ENCODE measurements around the gene SLC4A5.
"Not testable (repeated sequence)": the region's sequence is repeated elsewhere in the genome, so short reads cannot be mapped to it uniquely, and the experiment has no call there.

The SLC4A5 gene

DNA sequence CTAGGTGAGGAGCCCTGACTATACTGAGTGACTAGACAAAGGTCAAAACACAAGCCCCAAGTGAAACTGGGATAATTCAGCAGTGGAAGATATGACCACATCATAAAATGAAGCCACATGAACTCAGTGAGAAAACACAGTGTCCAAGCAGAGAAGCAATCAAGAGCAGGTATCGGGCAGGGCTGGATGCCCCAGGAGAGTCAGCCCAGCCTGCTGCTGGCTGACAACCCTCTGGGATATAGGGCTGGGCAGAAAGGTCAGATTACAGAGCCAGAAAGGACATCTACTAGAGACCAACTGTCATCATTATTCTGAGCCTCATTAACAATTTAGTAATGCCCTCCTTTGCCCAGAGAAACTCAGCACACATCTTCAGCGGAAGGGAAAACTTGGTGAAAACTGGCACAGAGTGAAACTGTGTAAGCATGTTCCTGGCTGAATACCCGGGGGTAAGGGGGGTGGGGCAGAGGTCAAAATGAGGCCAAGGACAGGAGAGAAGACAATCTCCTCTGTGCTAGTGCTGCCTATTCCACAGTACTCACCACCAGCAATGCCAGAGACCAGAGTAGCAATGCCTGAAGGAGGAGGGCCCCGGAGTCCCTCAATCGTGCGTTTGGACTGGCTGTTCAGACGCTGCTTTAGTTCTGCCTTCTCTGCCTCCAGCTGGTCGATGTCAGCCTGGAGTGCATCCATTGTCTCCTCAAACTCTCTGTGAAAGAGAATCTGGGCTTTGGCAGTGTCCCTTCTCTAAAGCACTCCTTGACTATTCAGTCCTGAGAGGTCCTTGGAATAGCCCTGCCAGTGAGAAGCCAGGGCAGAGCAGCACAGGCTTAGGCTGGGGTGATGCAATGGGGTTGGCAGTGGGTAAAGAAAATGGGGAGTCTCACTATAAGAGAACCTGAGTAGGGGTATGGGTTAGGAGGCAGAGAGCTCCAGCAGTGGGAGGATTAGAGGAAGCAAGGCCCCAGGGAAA is 21.6 kb upstream of the SLC4A5 start:
- no peak for DNase-seq

DNA sequence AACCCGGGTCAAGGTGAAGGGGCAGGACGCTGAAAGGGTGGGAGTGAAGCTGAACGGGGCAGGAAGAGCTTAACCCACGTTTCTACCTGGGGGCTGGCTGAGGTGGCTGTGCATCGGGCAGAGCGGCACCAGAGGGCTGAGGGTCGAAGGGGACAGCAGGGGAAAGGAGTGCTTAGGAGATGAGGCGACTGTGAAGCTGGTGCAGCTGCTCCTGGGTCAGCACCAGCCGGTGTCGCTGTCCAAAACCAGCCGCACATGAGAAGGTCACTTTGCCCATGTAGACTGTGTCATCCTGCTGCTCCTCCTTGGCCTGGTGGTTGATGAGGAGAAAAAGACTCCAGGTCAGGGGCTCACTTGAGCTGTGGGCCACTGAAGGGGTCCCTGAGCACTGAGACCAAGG is 18.1 kb upstream of the SLC4A5 start:
- DNase-seq: no peak

DNA sequence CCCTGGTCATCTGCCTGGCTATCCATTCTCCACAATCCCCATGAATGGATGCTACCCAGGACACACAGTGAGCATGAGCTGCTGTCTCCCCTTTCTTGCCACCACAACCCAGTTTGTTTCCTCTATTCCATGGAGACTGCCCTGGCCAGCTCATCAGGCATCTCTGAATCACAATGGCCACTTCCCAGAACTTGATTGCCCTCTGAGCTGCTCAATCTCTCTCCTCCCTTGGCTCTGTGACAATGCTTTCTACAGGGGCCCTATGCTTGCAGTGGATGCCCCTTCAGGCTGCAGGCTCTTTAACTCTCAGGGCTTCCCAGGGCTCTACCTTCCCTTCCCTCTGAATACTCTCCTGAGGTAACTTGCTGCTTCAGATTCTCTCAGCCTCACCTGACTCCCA is 14.4 kb upstream of the SLC4A5 start:
- DNase-seq: no peak

DNA sequence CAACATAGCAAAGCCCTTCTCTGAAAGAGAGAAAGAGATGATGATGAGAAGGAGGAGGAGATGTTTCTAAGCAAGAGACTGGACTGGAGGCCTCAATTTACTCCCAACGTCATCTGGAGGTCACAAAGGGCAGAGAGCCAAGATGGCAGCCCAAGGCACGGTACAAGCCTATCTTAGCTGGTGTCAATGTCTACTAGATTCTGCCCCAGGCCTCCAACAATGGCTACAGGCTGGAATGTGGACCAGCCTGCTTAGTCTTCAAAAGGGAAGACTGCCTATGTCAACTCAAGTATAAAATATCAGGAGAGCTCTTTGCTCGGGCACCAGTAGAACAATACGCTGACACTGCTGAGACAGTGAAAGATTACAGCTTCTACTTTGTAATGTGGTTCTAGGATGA is 6.7 kb upstream of the SLC4A5 start:
- no peak for DNase-seq

DNA sequence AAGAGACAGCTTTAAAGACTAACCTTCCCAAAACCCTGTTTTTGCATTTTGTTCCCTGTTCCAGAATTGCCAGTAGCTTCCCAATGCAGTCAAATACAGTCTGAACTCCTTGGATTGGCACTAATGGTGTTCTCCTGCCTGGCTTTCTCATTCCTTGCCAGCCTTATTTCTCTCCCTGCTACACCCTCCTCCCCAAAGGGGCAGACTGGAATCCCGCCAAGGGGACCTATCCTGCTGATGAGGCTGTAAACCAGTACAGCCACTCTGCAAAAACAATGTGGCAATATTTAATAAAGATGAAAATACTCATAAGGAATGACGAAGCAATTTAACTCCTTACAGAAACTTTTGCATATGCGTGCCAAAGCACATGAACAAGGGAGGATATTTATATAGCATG is 4.5 kb upstream of the SLC4A5 start:
- no peak for DNase-seq

DNA sequence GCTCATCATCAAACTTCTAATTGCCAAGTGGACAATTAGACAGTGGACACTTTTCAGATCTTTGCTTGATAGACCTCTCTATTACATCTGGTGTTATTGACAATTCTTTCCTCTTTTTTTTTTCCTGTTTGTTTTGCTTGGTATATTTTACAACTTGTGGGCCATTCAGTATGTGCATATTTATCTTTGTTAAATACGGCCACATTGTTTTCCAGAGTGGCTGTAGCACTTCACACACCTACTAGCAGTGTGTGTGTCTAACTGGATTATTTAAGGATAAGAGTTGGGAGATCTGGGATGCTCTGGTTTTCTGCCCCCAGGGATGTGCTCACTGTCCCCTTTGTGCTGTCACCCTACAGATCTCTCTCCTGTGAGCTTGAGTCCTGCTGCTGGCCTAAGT is 4.1 kb upstream of the SLC4A5 start:
- DNase-seq: no peak

DNA sequence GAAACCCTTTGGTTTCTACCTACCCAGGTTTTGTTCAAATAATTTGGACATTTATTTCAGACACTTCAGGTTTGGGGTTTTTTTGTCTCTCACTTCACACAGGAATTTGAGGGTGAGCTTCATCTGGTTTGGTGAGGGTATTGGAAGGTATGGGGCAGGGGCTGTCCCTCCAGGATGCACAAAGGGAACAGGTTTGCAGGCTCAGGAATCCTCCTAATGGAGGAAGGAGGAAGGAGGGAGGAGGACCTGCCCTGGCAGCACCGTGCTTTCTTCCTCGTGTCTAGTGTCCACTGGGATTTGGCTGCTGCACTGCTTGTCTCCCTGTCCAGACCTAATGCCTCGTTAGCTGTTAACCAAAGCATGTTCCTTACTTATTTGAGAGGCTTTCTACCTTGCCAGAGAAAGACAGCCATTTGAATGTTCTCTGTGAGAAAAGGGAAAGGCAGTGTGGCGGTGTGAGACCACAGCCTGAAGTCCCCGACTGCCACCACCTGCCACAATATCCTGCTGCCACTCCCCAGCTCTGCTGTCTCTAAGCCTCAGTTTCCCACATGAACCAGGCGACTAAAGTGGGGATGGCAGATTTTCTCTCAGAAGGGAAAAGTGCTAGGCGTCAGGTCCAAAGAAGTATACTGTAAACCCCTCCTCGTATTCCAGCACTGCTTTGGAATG is 2.2 kb upstream of the SLC4A5 start:
- DNase-seq: no peak

DNA sequence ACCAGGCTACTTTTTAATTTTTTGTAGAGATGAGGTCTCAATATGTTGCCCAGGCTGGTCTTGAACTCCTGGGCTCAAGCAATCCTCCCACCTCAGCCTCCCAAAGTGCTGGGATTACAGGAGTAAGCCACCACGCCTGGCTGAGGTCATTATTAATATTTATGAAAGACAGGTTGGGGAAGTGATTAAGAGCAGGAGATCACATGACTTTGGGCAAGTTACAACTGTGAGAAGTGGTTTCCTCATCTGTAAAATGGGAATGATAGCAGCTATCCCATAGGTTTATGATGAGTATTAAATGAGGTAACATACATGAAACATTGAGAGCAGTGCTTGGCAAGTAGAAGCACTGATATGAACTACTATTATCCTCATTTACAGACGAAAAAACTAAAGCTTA is 7.0 kb downstream of the SLC4A5 start:
- DNase-seq: not testable (repeated sequence)

DNA sequence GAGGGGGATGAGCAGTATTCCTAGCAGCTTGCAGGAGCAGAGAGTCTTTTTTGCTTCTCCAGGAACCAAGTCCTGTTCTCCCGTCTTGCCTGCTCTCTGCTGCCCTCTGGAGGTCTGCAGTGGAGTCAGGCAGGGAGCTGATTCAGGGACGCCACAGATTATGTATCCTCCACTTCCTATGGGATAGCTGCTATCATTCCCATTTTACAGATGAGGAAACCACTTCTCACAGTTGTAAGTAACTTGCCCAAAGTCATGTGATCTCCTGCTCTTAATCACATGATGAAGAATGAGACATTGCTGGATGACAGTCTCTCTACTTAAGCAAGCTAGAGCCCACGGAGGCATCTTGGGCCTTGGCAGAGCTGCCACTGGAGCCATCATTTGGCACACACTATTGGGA is 8.3 kb downstream of the SLC4A5 start:
- DNase-seq: peak; percentile 80

DNA sequence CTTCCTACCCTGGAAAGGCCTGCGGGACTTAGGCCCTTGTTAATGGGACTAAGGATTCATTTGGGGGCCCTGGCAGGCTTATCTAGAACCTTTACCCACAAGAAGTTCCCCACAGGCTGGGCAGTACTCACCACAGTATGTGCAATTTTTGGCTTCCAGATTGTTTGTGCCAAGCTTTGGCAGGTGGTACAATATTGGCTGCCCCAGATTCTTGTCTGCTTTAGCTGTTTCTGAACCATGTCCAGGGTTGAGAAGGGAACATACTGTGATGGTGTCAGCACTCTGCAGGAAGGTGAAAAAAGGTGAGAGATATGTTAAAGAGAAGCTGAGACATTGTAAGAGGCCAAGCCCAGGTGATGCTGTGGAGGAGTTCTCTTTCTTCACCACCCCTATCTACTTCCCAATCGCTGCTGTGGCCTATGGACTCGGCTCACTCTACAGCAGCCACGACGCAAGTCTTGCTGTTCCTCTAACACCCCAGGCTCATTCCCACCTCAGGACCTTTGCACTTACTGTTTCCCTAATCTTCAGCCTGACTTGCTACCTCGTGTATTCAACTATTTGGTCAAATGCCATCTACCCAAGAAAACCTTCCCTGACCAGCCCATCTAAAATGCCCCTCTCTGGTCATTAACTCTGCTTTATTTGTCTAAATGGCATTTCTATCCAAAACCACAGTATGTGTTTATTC is 9.2 kb downstream of the SLC4A5 start:
- DNase-seq: no peak

DNA sequence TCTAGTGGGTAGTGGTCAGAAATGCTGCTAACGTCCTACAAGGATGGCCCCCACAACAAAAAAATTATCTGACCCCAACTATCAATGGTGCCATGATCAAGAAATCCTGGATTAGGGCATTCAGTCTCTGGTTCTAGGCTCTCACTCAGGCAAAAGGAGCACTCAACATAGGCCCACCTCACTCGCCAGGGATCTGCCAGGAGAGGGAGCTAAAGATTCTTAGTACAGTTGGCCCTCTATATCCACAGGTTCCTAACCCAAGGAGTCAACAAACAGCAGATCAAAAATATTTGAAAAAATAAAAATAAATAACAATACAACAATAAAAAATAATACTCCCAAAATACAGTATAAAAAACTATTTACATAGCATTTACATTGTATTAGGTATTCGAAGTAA is 10.0 kb downstream of the SLC4A5 start:
- DNase-seq: peak; percentile 29

DNA sequence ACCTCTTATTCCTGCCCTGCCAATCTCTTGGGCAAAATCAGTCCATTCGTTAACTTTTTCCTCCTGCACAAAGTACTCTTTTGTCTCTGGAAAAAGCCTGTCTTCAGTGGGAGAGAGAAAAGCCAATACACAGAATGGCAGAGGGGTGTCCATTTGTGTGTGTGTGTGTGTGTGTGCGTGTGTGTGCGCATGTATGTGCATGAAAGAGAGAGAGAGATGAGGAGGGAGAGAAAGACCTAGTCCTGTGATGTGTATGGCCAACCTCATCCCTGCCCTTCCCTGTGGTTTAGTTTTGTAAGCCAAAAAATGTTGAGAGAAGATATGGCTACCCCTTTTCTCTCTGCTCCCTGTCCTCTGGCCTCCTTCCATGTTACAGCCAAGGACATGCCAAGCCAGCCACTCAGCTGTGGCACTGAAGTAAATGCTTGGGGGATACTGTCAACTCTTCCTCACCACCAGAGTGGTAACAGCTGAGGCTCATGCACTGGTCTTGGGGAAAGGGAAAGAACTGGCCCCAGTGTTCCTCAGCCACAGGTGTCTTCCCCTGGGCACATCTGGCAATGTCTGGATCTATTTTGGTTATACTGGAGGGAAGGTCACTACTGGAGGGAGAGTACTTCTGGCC is 10.6 kb downstream of the SLC4A5 start:
- DNase-seq: no peak

DNA sequence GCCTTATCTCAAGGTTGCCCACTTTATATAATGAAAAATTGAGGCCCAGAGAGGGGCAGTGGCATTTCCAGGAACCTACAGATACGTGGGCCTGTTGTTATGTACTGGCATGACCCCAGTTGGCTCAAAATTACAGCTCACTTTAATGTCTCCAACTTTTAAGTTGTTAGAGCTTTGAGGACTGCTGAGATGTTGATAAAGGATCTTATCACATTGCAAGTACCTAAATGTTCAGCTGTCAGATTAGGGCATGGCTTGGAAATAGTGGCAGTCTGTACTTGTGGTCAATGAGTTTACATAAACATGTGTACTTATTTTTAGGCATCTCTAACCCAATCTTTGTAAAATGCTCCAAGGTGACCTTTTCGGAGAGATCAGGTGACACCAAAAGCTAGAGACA is 14.6 kb downstream of the SLC4A5 start:
- no peak for DNase-seq

DNA sequence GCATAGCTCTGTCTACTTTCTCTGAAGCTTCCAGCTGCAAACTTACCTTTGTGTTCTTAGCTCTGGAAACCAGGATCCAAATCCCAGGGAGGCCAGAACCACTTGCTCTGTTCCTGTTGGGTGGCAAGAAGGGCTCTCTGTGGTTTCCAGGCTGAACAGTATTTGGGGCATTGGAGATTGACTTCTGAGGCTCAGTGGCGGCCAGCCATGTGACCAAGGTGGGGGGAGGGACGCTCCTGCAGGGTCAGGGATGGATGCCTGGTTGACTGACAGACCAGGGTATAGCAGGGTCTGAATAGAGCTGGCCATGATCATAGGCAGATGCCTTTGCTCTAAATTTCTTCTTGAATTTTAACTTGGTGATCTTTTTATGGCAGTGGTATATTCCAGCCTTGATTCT is 15.1 kb downstream of the SLC4A5 start:
- no peak for DNase-seq

DNA sequence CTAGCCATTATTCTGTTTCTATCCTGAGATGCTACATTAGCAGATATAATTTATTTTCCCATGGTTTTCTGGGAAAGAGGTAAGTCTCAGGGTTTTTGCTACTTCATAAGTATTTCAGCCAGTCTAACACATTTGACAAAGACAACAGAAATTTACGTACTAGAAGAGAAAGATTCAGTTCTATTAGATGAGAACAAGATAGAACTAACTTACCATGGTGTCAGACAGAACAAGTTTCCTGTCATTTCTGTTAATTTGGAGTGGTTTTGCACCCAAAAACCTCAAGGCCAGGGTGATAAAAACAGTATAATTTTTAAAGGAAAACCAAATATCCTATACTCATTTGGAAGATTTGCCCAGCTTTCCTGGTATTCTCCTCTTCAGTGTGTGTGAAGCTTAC is 15.6 kb downstream of the SLC4A5 start:
- no peak for DNase-seq

DNA sequence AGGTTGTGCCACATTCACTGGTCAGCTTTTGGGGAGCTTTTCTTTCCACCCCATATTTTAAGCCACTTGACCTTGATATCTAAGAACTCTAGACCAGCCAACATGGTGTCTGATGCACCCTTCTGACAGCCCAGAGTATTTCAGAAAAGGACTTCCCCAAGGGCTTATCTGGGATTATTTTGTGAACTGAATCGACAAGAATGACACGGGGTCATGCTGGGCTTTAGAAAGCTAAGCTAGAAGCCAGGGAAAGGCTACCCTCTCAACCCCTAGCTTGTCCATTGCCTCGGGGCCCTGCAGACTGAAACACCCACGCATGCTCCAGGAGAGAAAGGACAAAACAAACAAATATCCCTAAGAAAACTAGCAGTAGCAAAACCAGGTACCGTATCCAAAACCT is 16.0 kb downstream of the SLC4A5 start:
- DNase-seq: no peak

DNA sequence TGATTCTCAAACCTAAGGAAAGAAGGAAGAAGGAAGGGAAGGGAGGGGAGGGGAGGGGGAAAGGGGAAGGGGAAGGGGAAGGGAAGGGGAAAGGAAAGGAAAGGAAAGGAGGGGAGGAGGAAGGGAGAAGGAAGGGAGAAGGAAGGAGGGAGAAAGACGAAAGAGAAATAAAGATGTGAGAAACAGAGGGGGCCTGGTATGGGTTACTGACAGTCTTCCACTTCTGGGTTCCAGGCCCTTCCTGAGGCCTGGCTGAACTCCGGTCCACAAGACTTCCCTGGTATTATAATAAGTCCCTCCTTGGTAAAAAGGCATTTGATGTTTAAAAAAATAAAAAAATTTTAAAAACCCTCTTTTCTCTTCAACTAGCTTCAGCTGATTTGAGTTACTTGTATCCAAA is 17.4 kb downstream of the SLC4A5 start:
- DNase-seq: no peak

DNA sequence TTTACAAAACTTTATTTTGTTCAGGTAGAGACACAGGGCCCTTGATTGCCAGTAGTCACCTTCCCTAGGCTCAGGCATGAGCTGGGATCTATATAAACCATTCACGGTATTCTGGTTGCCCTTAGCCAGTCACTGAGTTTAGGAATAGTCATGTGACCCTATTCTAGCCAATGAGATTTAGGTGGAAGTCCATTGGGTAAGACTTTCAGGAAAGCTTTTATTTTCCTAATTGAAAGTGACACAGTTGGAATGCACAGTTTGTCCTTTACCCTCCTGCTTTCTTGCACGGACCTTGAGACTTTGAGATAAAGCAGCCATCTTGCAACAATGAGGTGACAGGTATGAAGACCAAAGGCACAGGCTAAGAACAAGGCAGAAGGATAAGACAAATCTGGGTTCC is 21.5 kb downstream of the SLC4A5 start:
- no peak for DNase-seq

DNA sequence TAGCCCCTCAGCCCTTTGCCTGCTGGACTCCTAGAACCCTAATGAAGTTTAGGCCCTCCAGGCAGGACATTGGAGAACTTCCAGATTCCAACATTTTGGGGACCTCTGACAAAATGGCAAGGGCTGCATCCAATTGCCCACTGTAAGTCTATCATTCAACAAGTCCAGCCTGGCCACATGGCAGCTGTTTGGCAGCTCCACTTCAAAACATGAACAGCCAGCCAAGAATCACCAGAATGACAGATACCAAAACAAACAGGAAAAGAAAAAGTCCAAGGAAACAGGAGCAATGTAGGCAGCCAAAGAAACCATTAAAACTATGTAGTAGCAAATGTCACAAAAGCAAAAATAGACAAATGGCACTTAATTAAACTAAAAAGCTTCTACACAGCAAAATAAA is 25.5 kb downstream of the SLC4A5 start:
- no peak for DNase-seq

DNA sequence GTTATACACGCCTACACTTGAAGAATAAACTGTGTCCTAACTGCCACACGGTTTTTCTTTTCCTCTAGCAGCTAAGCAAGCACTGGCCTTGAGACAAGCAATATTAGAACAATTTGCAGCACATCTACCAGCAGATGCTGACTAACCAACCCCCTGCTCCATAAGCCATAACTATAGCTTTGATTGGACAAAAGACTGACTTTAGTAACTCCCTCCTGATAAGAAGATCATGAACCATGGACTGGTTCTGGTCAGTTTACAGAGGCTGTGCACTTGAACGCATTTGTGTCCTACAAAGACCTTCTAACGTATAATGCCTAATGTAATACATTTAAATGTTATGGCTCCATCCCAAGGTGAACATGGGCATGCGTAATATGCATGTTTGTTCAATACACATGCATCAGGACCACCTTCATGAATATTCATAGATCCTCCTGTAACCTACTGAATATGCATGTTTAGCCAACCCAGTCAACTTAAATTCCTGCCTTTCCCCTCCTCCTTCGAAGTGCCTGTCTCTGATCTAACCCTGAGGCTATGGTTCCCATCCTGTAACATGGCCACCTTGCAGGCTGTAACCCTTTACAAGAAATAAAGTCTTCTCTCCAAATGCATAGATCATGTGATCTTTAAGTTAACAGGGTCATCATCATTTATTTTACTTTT is 26.5 kb downstream of the SLC4A5 start:
- DNase-seq: no peak

DNA sequence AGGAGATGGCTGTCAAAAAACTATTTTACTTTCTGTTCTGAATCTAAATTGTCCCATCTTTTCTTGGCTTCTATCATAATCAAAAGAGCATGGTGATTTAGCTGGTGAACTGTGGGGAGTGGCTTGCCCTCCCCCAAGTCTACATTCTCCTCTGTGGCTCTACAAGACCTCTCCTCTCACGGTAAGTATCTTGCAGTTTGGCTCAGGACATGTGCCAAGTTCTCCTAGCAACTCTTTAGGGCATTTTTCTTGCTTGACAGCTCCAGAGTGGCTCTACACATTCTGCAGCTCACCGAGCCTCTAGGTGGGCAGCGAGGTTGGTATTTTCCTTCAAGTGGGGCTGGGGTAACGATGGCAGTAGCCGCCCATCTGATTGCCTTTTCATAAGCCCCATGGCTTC is 29.1 kb downstream of the SLC4A5 start:
- DNase-seq: no peak

DNA sequence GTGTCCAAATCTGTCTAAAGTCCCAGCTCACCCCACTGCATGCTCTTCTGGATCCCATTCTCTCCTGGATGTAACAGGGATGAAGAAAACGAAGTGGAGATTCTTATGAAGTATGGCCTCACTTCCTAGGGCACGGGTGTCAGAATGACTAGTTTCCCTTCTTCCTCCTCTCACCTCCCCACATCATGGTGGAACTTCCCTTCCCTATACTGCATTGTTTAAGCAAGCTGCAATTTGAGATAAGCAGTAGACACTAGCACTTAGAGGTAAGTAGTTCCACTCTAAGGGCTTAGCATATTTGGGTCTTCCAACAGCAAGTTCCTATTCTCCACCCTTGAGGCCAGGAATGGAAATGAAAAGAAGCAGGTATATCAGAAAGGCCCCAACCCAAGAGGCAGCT is 29.7 kb downstream of the SLC4A5 start:
- DNase-seq: no peak

DNA sequence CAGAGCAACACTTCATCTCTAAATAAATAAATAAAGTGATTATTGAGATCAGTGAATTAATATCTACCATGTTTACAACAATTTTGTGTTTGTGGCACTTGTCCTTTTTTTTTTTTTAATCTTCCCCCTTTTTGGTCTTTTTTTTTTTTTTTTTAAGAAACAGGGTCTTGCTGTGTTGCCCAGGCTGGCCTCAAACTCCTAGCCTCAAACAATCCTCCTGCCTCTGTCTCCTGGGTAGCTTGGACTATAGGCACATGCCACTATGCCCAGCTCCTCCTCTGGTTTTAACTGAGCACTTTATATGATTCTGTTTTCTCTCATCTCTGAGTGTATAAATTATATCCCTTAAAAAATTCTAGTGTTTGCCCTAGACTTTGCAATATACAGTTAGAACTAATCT is 30.3 kb downstream of the SLC4A5 start:
- DNase-seq: no peak

Measured in activated CD4-positive, alpha-beta T cell treated with anti-CD3 and anti-CD28 coated beads for 48 hours (primary cell).